Choroid plexus epithelial cell (primary cell): ENCODE results near the gene GNB1L.

Experiments used
- DNase-seq: peaks from one replicate; pipeline ENCODE4 v3.0.0-alpha.2; 2010; ENCODE audit warnings: low read depth
- H3K4me3 ChIP-seq: 2 replicates; pipeline ENCODE4 v1.5.1; 2011; ENCODE audit warnings: low read depth, mild to moderate bottlenecking, control low read depth, low read length, moderate library complexity
- TF ChIP-seq, protein P1 (sequence below): conservative IDR thresholded peaks from 2 replicates; pipeline ENCODE4 v1.5.1; 2011; ENCODE audit warnings: low read depth, mild to moderate bottlenecking, control low read depth, inconsistent platforms, low read length, moderate library complexity

The GNB1L gene

DNA sequence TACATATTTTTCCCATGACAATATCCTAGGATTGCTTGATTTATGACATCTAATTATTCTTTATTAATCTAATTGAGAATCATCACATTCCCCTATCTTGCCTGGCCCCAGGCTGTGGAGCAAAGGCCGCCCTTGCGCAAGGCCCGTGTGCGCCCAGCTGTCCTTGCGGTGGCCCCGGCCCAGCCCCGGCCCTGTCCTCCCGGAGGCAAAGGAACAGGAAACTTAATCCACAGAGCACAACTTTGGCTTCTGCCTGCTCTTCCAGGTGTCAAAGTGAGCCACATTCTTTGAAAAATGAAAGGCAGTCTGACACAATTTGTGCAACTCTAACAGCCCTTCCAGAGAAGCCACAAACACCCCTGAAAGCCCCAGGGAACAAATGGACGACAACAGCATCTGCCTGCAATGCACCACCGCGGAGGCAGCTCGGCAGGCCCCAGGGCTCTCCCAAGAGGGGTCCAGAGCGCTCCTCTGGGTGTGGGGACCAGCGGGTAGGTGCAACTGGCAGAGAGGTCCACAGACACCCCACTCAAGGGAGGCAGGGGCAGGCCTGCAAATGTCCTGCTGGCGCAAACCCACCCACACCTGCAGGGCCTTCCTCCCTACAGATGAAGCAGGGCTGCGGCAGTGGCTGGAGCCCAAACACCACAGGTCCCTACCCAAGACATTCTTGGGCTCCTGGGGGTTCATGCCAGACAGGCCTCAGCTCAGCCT lies 30.3 kb downstream of the GNB1L start:
- H3K4me3 ChIP-seq: no peak overlapping the region
- TF ChIP-seq, protein P1, sequence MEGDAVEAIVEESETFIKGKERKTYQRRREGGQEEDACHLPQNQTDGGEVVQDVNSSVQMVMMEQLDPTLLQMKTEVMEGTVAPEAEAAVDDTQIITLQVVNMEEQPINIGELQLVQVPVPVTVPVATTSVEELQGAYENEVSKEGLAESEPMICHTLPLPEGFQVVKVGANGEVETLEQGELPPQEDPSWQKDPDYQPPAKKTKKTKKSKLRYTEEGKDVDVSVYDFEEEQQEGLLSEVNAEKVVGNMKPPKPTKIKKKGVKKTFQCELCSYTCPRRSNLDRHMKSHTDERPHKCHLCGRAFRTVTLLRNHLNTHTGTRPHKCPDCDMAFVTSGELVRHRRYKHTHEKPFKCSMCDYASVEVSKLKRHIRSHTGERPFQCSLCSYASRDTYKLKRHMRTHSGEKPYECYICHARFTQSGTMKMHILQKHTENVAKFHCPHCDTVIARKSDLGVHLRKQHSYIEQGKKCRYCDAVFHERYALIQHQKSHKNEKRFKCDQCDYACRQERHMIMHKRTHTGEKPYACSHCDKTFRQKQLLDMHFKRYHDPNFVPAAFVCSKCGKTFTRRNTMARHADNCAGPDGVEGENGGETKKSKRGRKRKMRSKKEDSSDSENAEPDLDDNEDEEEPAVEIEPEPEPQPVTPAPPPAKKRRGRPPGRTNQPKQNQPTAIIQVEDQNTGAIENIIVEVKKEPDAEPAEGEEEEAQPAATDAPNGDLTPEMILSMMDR: no peak
- DNase-seq: no peak

GRCh38 chr22:19823902-19824211 lies 30.8 kb downstream of the GNB1L start:
- TF ChIP-seq, protein P1: no peak
- H3K4me3 ChIP-seq: no peak overlapping the region
- DNase-seq: no peak

DNA sequence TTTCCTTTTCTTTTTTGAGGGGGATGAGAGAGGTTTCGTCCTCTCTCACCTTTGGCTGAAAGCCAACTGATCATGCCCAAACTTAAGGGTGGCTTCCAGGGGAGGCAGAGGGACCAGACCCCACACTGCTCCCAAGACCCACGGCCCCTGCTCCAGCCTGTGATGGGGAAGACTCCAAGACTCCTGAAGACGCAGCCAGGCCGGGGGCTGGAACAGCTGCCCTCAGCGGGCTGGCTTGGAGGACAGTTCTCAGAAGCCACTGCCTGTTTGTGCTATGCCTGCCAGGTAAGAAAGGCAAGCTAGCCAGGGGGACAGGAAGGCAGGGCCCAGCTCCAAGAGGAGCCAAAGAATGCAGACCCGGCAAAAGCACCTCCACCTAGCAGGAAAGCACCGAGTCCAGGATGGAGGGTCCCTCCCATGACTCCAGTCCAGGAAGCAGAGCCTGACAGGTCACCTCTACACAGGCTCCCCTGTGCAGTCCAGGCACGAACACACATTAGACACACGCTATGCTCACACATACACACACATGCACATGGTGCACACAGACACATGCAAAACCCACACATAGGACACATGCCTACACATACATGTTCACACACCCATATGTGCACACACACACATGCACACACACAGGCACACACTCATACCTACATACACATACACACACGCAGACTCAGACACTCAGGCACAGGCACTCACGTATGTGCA lies 31.3 kb downstream of the GNB1L start:
- no peak overlapping the region for H3K4me3 ChIP-seq
- TF ChIP-seq, protein P1: no peak
- no peak for DNase-seq

GRCh38 chr22:19822301-19823117 lies 32.2 kb downstream of the GNB1L start:
- DNase-seq: no peak
- H3K4me3 ChIP-seq: no peak overlapping the region
- TF ChIP-seq, protein P1: no peak

GRCh38 chr22:19821523-19822300 lies 33.0 kb downstream of the GNB1L start:
- no peak for DNase-seq
- H3K4me3 ChIP-seq: no peak overlapping the region
- TF ChIP-seq, protein P1: no peak

- H3K4me3 ChIP-seq: no peak overlapping the region
- TF ChIP-seq, protein P1: peak; percentile 29
- no peak for DNase-seq
These were observed 33.7 kb downstream of the GNB1L start for GRCh38 chr22:19820880-19821522.
